GM12878 (cell line): ENCODE data around the gene TRIP11. TPM values are rescaled to one million over a fixed set of nuclear protein-coding genes. Genes with fewer than 3 reads are reported as not detected.

Experiments
- ATAC-seq: fragments of 200-7000 bp; cut with Tn5 transposase; 3 replicates; pipeline ENCODE4 v1.9.1; 2020; ENCODE audit warnings: mild to moderate bottlenecking, moderate library complexity
- BruUV-seq: library from RNA; stranded (reverse); fragments of 400-500 nt; replicated peaks from 2 replicates; lab custom pipeline; 2021; lab: Mats Ljungman, UMichigan
- CTCF ChIA-PET: fragments of 300-600 bp; sonication (Branson Sonifier 250); formaldehyde crosslinking; extraction: SDS; loops from one replicate; lab custom pipeline; 2021; ENCODE audit warnings: inconsistent platforms; lab: Yijun Ruan, JAX
- POLR2A ChIA-PET: fragments of 350-600 bp; formaldehyde crosslinking; extraction: SDS; loops from one replicate; lab custom pipeline; 2021; ENCODE audit warnings: inconsistent platforms; lab: Charles Lee
- RAD21 ChIA-PET: fragments of 300-600 bp; sonication (Branson Sonifier 250); formaldehyde crosslinking; loops from one replicate; lab custom pipeline; 2023; ENCODE audit warnings: antibody characterized with exemption; ENCODE audit not compliant: unreplicated experiment; lab: Charles Lee
- SMC1A ChIA-PET: fragments of 300-600 bp; sonication (Branson Sonifier 250); formaldehyde crosslinking; loops from one replicate; lab custom pipeline; 2023; ENCODE audit not compliant: unreplicated experiment, uncharacterized antibody; lab: Charles Lee
- DNase-seq: peaks from one replicate; pipeline ENCODE4 v3.0.0-alpha.2; 2011; ENCODE audit warnings: low read depth, low spot score
- FAIRE-seq: peaks from 3 replicates; lab custom pipeline; 2011; peaks lifted over from hg19 to GRCh38; lab: Jason Lieb, UNC
- H2AFZ ChIP-seq: 2 replicates; pipeline ENCODE4 v1.6.0; 2011; ENCODE audit warnings: low read depth, low read length, control low read depth; ENCODE audit not compliant: control insufficient read depth
- H3K27ac ChIP-seq: 2 replicates; pipeline ENCODE4 v1.5.1; 2011; ENCODE audit warnings: control low read depth; ENCODE audit not compliant: control insufficient read depth, insufficient read depth
- H3K27me3 ChIP-seq, 2 experiments: replicated peaks in 1 of 2; 2 replicates each; pipeline versions ENCODE4 v1.6.0 to v1.6.1; 2011; ENCODE audit warnings: low read length in 1 of 2; ENCODE audit not compliant: control insufficient read depth in 2 of 2, insufficient read depth in 2 of 2
- H3K36me3 ChIP-seq, 2 experiments: 2 replicates each; pipeline ENCODE4 v1.5.1; 2011; ENCODE audit warnings: low read length in 1 of 2; ENCODE audit not compliant: control insufficient read depth in 2 of 2, insufficient read depth in 2 of 2
- H3K4me1 ChIP-seq: 2 replicates; pipeline ENCODE4 v1.6.1; 2011; ENCODE audit warnings: mild to moderate bottlenecking, low read length, moderate library complexity, mixed read lengths; ENCODE audit not compliant: control insufficient read depth, insufficient read depth
- H3K4me2 ChIP-seq: 2 replicates; pipeline ENCODE4 v1.6.0; 2011; ENCODE audit warnings: control low read depth; ENCODE audit not compliant: control insufficient read depth, insufficient read depth
- H3K4me3 ChIP-seq: fragments of 200-600 bp; sonication (generic); 2 replicates; pipeline ENCODE4 v1.5.1; 2016
- H3K79me2 ChIP-seq: 2 replicates; pipeline ENCODE4 v1.6.0; 2011; ENCODE audit warnings: low read length; ENCODE audit not compliant: control insufficient read depth, insufficient read depth
- H3K9ac ChIP-seq: 2 replicates; pipeline ENCODE4 v1.8.0; 2011; ENCODE audit warnings: low read length, control low read depth, mixed read lengths; ENCODE audit not compliant: control insufficient read depth, insufficient read depth
- H3K9me3 ChIP-seq: replicated peaks from 3 replicates; pipeline ENCODE4 v1.5.1; 2011; ENCODE audit warnings: mild to moderate bottlenecking, low read length; ENCODE audit not compliant: control insufficient read depth, insufficient read depth
- H4K20me1 ChIP-seq: 2 replicates; pipeline ENCODE4 v1.6.0; 2011; ENCODE audit not compliant: control insufficient read depth, insufficient read depth
- ASH2L ChIP-seq: fragments of 300-600, 200-600 bp; sonication (generic); IDR thresholded peaks from 2 replicates; pipeline ENCODE4 v1.6.1; 2017; ENCODE audit warnings: low read depth, mild to moderate bottlenecking, borderline replicate concordance
- ATF7 ChIP-seq: fragments of 450-650 bp; IDR thresholded peaks from 2 replicates; pipeline ENCODE4 v1.6.1; 2016; ENCODE audit warnings: low read depth, mild to moderate bottlenecking
- BCL11A ChIP-seq: IDR thresholded peaks from 2 replicates; pipeline ENCODE4 v1.6.1; 2011; ENCODE audit warnings: low read depth, low read length
- BRCA1 ChIP-seq: IDR thresholded peaks from 2 replicates; pipeline ENCODE4 v1.6.1; 2011; ENCODE audit warnings: low read depth, low read length, improper control_type of control experiment
- HDGF ChIP-seq: fragments of 450-650 bp; IDR thresholded peaks from 2 replicates; pipeline ENCODE4 v1.6.1; 2016; ENCODE audit warnings: antibody characterized with exemption
- IKZF2 ChIP-seq, 2 experiments: fragments of 450-650 bp; IDR thresholded peaks; 2 replicates each; pipeline ENCODE4 v1.6.1; 2017; ENCODE audit warnings: mild to moderate bottlenecking in 2 of 2, moderate library complexity in 2 of 2
- LARP7 ChIP-seq: fragments of 450-650 bp; IDR thresholded peaks from 2 replicates; pipeline ENCODE4 v1.6.1; 2017; ENCODE audit warnings: mild to moderate bottlenecking
- PBX3 ChIP-seq: IDR thresholded peaks from 2 replicates; pipeline ENCODE4 v1.6.1; 2011; ENCODE audit warnings: mild to moderate bottlenecking, low read depth, low read length, moderate library complexity; ENCODE audit not compliant: insufficient replicate concordance
- RAD21 ChIP-seq: IDR thresholded peaks from 2 replicates; pipeline ENCODE4 v1.6.1; 2011; ENCODE audit warnings: mild to moderate bottlenecking, low read depth, low read length, moderate library complexity; ENCODE audit not compliant: insufficient read depth
- RCOR1 ChIP-seq: conservative IDR thresholded peaks from 2 replicates; pipeline ENCODE4 v1.6.1; 2012; ENCODE audit warnings: low read depth, low read length, improper control_type of control experiment
- STAT1 ChIP-seq: fragments of 450-650 bp; conservative IDR thresholded peaks from 2 replicates; pipeline ENCODE4 v1.6.1; 2014; ENCODE audit warnings: antibody characterized with exemption, mild to moderate bottlenecking
- TBL1XR1 ChIP-seq: IDR thresholded peaks from 2 replicates; pipeline ENCODE4 v1.6.1; 2012; ENCODE audit warnings: low read depth, low read length, improper control_type of control experiment
- TCF12 ChIP-seq: IDR thresholded peaks from 2 replicates; pipeline ENCODE4 v1.6.1; 2011; ENCODE audit warnings: low read depth, mild to moderate bottlenecking, low read length
- ZNF207 ChIP-seq: fragments of 450-650 bp; IDR thresholded peaks from 2 replicates; pipeline ENCODE4 v1.6.1; 2014; ENCODE audit warnings: antibody characterized with exemption, mild to moderate bottlenecking, borderline replicate concordance
- ZZZ3 ChIP-seq: IDR thresholded peaks from 2 replicates; pipeline ENCODE4 v1.6.1; 2011; ENCODE audit warnings: low read depth; ENCODE audit not compliant: control insufficient read depth, insufficient read length
- WGBS: methylation state at CpG from one replicate; pipeline ENCODE4 v1.1.6; 2016; ENCODE audit warnings: low lambda C conversion rate; ENCODE audit not compliant: insufficient replicate concordance, insufficient coverage; ENCODE audit errors: missing lambda C conversion rate; 5-methylcytosine and 5-hydroxymethylcytosine counted together
- in situ Hi-C: fragments of 300-500 bp; cut with MboI; formaldehyde crosslinking; loops from 9 replicates; pipeline ENCODE4 v1.14.3; 2018; ENCODE audit warnings: mixed read lengths
- intact Hi-C: fragments of 100-400 bp; cut with micrococcal nuclease; formaldehyde crosslinking; loops from one replicate; pipeline ENCODE4 v1.14.2; 2022; ENCODE audit not compliant: unreplicated experiment
- polyA plus RNA-seq, 11 experiments: library from polyadenylated mRNA; depleted of rRNA in 4 of 11; unstranded in 6 of 11; stranded (reverse) in 5 of 11; fragments of >200 nt; fragmentation: Nextera tagmentation in 4 of 11; fragmentation: Illumina TruSeq in 1 of 11; extraction: Ambion mirVana in 4 of 11; extraction: Trizol in 1 of 11; gene quantifications; 1 replicate in 1 of 11; 2 replicates in 10 of 11; pipeline versions ENCODE4 v1.2.1 to v1.2.3, GENCODE V29; 2011 to 2016; ENCODE audit warnings: inconsistent platforms in 2 of 11, missing spikeins in 2 of 11, low read depth in 1 of 11
- total RNA-seq, 4 experiments: library from RNA; depleted of rRNA in 3 of 4; stranded (reverse); fragments of >200 nt in 3 of 4; fragmentation: Illumina TruSeq in 1 of 4; extraction: Trizol in 1 of 4; gene quantifications; 2 replicates each; pipeline versions ENCODE4 v1.2.1 to v1.2.3, GENCODE V29; 2013 to 2021

TRIP11 gene
- total and polyA plus RNA-seq, 10 of the 15 experiments (the other 5 are each of a cell fraction or from before 2014, with no cell fraction given): 5.3 to 46.1 (median 19.9) TPM

- no peak for TF ChIP-seq TBL1XR1
These were observed 83.2 kb downstream of the TRIP11 start (continued) for GRCh38 chr14:91956616-91957015.

- Histone ChIP-seq H3K4me2 (no peak overlapping the region), H3K9me3 (no peaks in the 10 kb centered on the region), H3K4me1 (no peaks in the 10 kb centered on the region), H4K20me1 (no peaks in the 10 kb centered on the region), H3K27ac (no peak overlapping the region), H3K79me2 (no peaks in the 10 kb centered on the region), H3K27me3 (no peaks in the 10 kb centered on the region), H3K4me3 (no peak overlapping the region), H3K36me3 (no peaks in the 10 kb centered on the region; a peak in 1 of 4 replicates), H3K9ac (no peak overlapping the region), H2AFZ (no peak overlapping the region)
- 0% methylated on average over 1 of the region's 1 CpG for WGBS
- DNase-seq: no peak
- intact Hi-C loops (no loop called here), in situ Hi-C loops (no loop called here)
- CTCF ChIA-PET: interaction anchor here (0.8 kb wide), 1 partner anchor 44 kb away, joined by 6 read pairs; no protein-coding TSS in a partner anchor
- no TSS peak for BruUV-seq
- RAD21 ChIA-PET: no interaction called here
- ATAC-seq: no peak
- SMC1A ChIA-PET: interaction anchor here (1.5 kb wide), 1 partner anchor 9 kb away, joined by 5 read pairs; no protein-coding TSS in a partner anchor
- POLR2A ChIA-PET: no interaction called here
- no peak for FAIRE-seq
- TF ChIP-seq HDGF (no peak), ZZZ3 (no peak), ZNF207 (no peak), LARP7 (no peak), STAT1 (no peak), BRCA1 (no peak), ASH2L (no peak), PBX3 (no peak), ATF7 (no peak), IKZF2 (IDR thresholded peaks at IDR 0.05) (no peak), RCOR1 (no peak), RAD21 (no peak), TCF12 (no peak), BCL11A (no peak)
These were observed 84.7 kb downstream of the TRIP11 start for GRCh38 chr14:91955168-91955567.
